HEK293 (cell line): ENCODE data around the gene NLK.

ENCODE experiments used
- AEBP2 ChIP-seq: fragments of 450-650 bp; formaldehyde crosslinking; IDR thresholded peaks from 2 replicates; pipeline ENCODE4 v1.5.1; 2016; ENCODE audit warnings: missing biosample characterization, missing genetic modification characterization, borderline replicate concordance
- CTCF ChIP-seq: fragments of 450-650 bp; formaldehyde crosslinking; IDR thresholded peaks from 2 replicates; pipeline ENCODE4 v1.5.1; 2016; ENCODE audit warnings: missing biosample characterization, missing genetic modification characterization
- TCF7L2 ChIP-seq: IDR thresholded peaks from 2 replicates; pipeline ENCODE4 v1.6.1; 2011; ENCODE audit warnings: low read depth, mild to moderate bottlenecking, inconsistent platforms, low read length, moderate library complexity, borderline replicate concordance
- ZFP41 ChIP-seq: fragments of 450-650 bp; formaldehyde crosslinking; IDR thresholded peaks from 2 replicates; pipeline ENCODE4 v1.5.1; 2016; ENCODE audit warnings: missing biosample characterization, missing genetic modification characterization, borderline replicate concordance
- ZNF24 ChIP-seq: fragments of 450-650 bp; formaldehyde crosslinking; IDR thresholded peaks from 2 replicates; pipeline ENCODE4 v1.5.1; 2016; ENCODE audit warnings: missing biosample characterization, missing genetic modification characterization
- ZNF292 ChIP-seq: fragments of 450-650 bp; formaldehyde crosslinking; IDR thresholded peaks from 2 replicates; pipeline ENCODE4 v1.5.1; 2016; ENCODE audit warnings: low read depth, missing biosample characterization, missing genetic modification characterization, borderline replicate concordance
- ZNF416 ChIP-seq: fragments of 450-650 bp; formaldehyde crosslinking; IDR thresholded peaks from 2 replicates; pipeline ENCODE4 v1.5.1; 2016; ENCODE audit warnings: missing biosample characterization, missing genetic modification characterization
- ZNF510 ChIP-seq: fragments of 450-650 bp; formaldehyde crosslinking; IDR thresholded peaks from 2 replicates; pipeline ENCODE4 v1.5.1; 2018; ENCODE audit warnings: mild to moderate bottlenecking, missing genetic modification characterization, missing biosample characterization; ENCODE audit not compliant: insufficient replicate concordance
- ZNF629 ChIP-seq: fragments of 450-650 bp; formaldehyde crosslinking; IDR thresholded peaks from 2 replicates; pipeline ENCODE4 v1.5.1; 2017; ENCODE audit warnings: missing biosample characterization, missing genetic modification characterization
- ZNF747 ChIP-seq: fragments of 450-650 bp; formaldehyde crosslinking; IDR thresholded peaks from 2 replicates; pipeline ENCODE4 v1.5.1; 2016; ENCODE audit warnings: missing biosample characterization, missing genetic modification characterization
- ZNF843 ChIP-seq: fragments of 450-650 bp; formaldehyde crosslinking; IDR thresholded peaks from 2 replicates; pipeline ENCODE4 v1.5.1; 2016; ENCODE audit warnings: missing biosample characterization, missing genetic modification characterization
- TF ChIP-seq, protein P1 (sequence below): fragments of 450-650 bp; formaldehyde crosslinking; IDR thresholded peaks from 2 replicates; pipeline ENCODE4 v1.5.1; 2016; ENCODE audit warnings: missing biosample characterization, missing genetic modification characterization

DNA sequence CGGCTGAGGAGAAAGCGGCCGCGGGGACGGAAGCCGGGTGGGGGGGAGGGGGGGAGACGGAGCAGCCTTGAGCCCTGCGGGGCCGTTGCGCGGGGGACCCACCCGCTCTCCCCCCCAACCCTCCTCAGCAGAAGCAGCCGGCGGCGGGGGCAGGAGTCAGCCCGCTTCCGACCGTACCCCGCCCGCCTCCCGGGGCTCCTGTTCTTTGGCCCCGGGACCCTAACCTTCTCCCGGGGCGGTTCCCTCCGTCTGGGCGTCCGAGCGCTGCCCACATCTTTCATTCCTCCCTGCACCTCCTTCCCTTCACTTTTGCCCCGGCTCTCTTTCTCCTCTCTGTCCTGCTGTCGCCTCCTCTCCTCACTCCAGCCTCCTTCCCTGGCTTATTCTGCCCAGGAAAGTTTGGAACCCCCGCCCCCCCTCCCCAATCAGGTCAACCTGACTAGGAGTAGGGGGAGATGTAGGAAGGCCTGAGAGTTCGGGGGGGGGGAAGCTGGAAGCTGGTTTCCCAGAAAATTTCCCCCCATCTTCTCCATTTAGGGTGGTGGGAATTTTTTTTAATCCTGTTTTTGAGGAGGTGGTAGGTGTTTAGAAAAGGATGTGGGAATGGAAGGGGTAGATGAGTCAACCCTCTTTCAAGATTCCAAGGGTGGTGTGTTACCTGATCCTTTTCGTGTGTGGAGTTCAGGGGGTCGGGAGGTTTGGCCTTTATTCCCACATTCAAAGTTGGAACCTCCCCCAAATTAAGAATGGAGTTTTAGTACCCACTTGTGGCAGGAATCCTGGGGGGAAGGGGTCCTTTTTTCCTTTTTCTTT is 427 bp upstream of the NLK start:
- no peak for TF ChIP-seq ZNF510
- TF ChIP-seq CTCF (tag by site-specific recombination) = no peak
- TF ChIP-seq TCF7L2 = no peak
- no peak for TF ChIP-seq ZNF843 (tag by site-specific recombination)
- no peak for TF ChIP-seq AEBP2 (tag by site-specific recombination)
- TF ChIP-seq ZNF747 (tag by site-specific recombination) = no peak
- no peak for TF ChIP-seq ZNF629 (tag by site-specific recombination)
- TF ChIP-seq, protein P1, sequence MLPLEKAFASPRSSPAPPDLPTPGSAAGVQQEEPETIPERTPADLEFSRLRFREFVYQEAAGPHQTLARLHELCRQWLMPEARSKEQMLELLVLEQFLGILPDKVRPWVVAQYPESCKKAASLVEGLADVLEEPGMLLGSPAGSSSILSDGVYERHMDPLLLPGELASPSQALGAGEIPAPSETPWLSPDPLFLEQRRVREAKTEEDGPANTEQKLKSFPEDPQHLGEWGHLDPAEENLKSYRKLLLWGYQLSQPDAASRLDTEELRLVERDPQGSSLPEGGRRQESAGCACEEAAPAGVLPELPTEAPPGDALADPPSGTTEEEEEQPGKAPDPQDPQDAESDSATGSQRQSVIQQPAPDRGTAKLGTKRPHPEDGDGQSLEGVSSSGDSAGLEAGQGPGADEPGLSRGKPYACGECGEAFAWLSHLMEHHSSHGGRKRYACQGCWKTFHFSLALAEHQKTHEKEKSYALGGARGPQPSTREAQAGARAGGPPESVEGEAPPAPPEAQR (tag by site-specific recombination) = no peak
- TF ChIP-seq ZNF292 = no peak
- TF ChIP-seq ZNF24 (tag by site-specific recombination) = no peak
- TF ChIP-seq ZNF416 = no peak
- TF ChIP-seq ZFP41 (tag by site-specific recombination) = no peak
